Measurements from ENCODE around the gene IRX6.

IRX6 gene

GRCh38 chr16:55367866-55368603, 44.0 kb downstream of the IRX6 start:
- peaks cover 30% of the 10 kb centered on the region for H3K27me3 ChIP-seq (ENCODE audit: control insufficient read depth, insufficient read depth, low read length)
- H3K4me3 ChIP-seq (ENCODE audit: low read depth, low read length), result no peak overlapping the region
- H3K27ac ChIP-seq (ENCODE audit: low read depth, low read length), result no peak overlapping the region
- H3K9me3 ChIP-seq (ENCODE audit: control insufficient read depth, insufficient read depth, low read length), result no peaks in the 10 kb centered on the region
- H3K9ac ChIP-seq (ENCODE audit: low read depth, low read length), result no peak overlapping the region
- H3K4me1 ChIP-seq (ENCODE audit: control insufficient read depth, insufficient read depth, low read length), result peaks cover 9% of the 10 kb centered on the region
- H3K36me3 ChIP-seq (ENCODE audit: control insufficient read depth, insufficient read depth, low read length), result no peaks in the 10 kb centered on the region

- no peaks in the 10 kb centered on the region for H3K36me3 ChIP-seq (ENCODE audit: control insufficient read depth, insufficient read depth, low read length)
- H3K4me1 ChIP-seq (ENCODE audit: control insufficient read depth, insufficient read depth, low read length), result peaks cover 11% of the 10 kb centered on the region
- H3K9ac ChIP-seq (ENCODE audit: low read depth, low read length), result no peak overlapping the region
- no peaks in the 10 kb centered on the region for H3K9me3 ChIP-seq (ENCODE audit: control insufficient read depth, insufficient read depth, low read length)
- no peak overlapping the region for H3K4me3 ChIP-seq (ENCODE audit: low read depth, low read length)
- H3K27me3 ChIP-seq (ENCODE audit: control insufficient read depth, insufficient read depth, low read length), result peaks cover 30% of the 10 kb centered on the region
- H3K27ac ChIP-seq (ENCODE audit: low read depth, low read length), result no peak overlapping the region
Observed at GRCh38 chr16:55369151-55369550, 45.1 kb downstream of the IRX6 start.

GRCh38 chr16:55370762-55371482, 46.9 kb downstream of the IRX6 start:
- H3K4me3 ChIP-seq (ENCODE audit: low read depth, low read length), result peak overlapping the region; percentile 38; the same call in 1 of the 2 replicates
- H3K27ac ChIP-seq (ENCODE audit: low read depth, low read length), result no peak overlapping the region
- no peaks in the 10 kb centered on the region for H3K36me3 ChIP-seq (ENCODE audit: control insufficient read depth, insufficient read depth, low read length)
- peaks cover 30% of the 10 kb centered on the region for H3K27me3 ChIP-seq (ENCODE audit: control insufficient read depth, insufficient read depth, low read length)
- H3K9me3 ChIP-seq (ENCODE audit: control insufficient read depth, insufficient read depth, low read length), result no peaks in the 10 kb centered on the region
- H3K9ac ChIP-seq (ENCODE audit: low read depth, low read length), result no peak overlapping the region
- H3K4me1 ChIP-seq (ENCODE audit: control insufficient read depth, insufficient read depth, low read length), result peaks cover 11% of the 10 kb centered on the region

- Histone ChIP-seq H3K4me3 (ENCODE audit: low read depth, low read length) (no peak overlapping the region), H3K9me3 (ENCODE audit: control insufficient read depth, insufficient read depth, low read length) (no peaks in the 10 kb centered on the region), H3K27ac (ENCODE audit: low read depth, low read length) (no peak overlapping the region), H3K27me3 (ENCODE audit: control insufficient read depth, insufficient read depth, low read length) (peaks cover 30% of the 10 kb centered on the region), H3K4me1 (ENCODE audit: control insufficient read depth, insufficient read depth, low read length) (peaks cover 11% of the 10 kb centered on the region), H3K9ac (ENCODE audit: low read depth, low read length) (no peak overlapping the region), H3K36me3 (ENCODE audit: control insufficient read depth, insufficient read depth, low read length) (no peaks in the 10 kb centered on the region)
Observed at GRCh38 chr16:55372792-55373488, 48.9 kb downstream of the IRX6 start.

GRCh38 chr16:55373489-55373832, 49.5 kb downstream of the IRX6 start:
- Histone ChIP-seq H3K9ac (ENCODE audit: low read depth, low read length) (no peak overlapping the region), H3K4me1 (ENCODE audit: control insufficient read depth, insufficient read depth, low read length) (peaks cover 11% of the 10 kb centered on the region), H3K4me3 (ENCODE audit: low read depth, low read length) (no peak overlapping the region), H3K9me3 (ENCODE audit: control insufficient read depth, insufficient read depth, low read length) (no peaks in the 10 kb centered on the region), H3K27ac (ENCODE audit: low read depth, low read length) (no peak overlapping the region), H3K36me3 (ENCODE audit: control insufficient read depth, insufficient read depth, low read length) (no peaks in the 10 kb centered on the region), H3K27me3 (ENCODE audit: control insufficient read depth, insufficient read depth, low read length) (peaks cover 30% of the 10 kb centered on the region)

- H3K27ac ChIP-seq (ENCODE audit: low read depth, low read length), result no peak overlapping the region
Observed at GRCh38 chr16:55376045-55376444, 52.0 kb downstream of the IRX6 start.

GRCh38 chr16:55376567-55377167, 52.7 kb downstream of the IRX6 start:
- no peaks in the 10 kb centered on the region for H3K36me3 ChIP-seq (ENCODE audit: control insufficient read depth, insufficient read depth, low read length)
- H3K27me3 ChIP-seq (ENCODE audit: control insufficient read depth, insufficient read depth, low read length), result peaks cover 9% of the 10 kb centered on the region; the same call in 1 of the 2 replicates
- H3K27ac ChIP-seq (ENCODE audit: low read depth, low read length), result no peak overlapping the region
- H3K9ac ChIP-seq (ENCODE audit: low read depth, low read length), result no peak overlapping the region
- no peak overlapping the region for H3K4me3 ChIP-seq (ENCODE audit: low read depth, low read length)
- no peaks in the 10 kb centered on the region for H3K9me3 ChIP-seq (ENCODE audit: control insufficient read depth, insufficient read depth, low read length)
- H3K4me1 ChIP-seq (ENCODE audit: control insufficient read depth, insufficient read depth, low read length), result peaks cover 3% of the 10 kb centered on the region; the same call in 1 of the 2 replicates

More at GRCh38 chr16:55376045-55376444, 52.0 kb downstream of the IRX6 start:
- peaks cover 7% of the 10 kb centered on the region for H3K4me1 ChIP-seq (ENCODE audit: control insufficient read depth, insufficient read depth, low read length)
- H3K27me3 ChIP-seq (ENCODE audit: control insufficient read depth, insufficient read depth, low read length), result peaks cover 10% of the 10 kb centered on the region
- H3K36me3 ChIP-seq (ENCODE audit: control insufficient read depth, insufficient read depth, low read length), result no peaks in the 10 kb centered on the region
- H3K4me3 ChIP-seq (ENCODE audit: low read depth, low read length), result no peak overlapping the region
- H3K9me3 ChIP-seq (ENCODE audit: control insufficient read depth, insufficient read depth, low read length), result no peaks in the 10 kb centered on the region
- no peak overlapping the region for H3K9ac ChIP-seq (ENCODE audit: low read depth, low read length)

- Histone ChIP-seq H3K27me3 (ENCODE audit: control insufficient read depth, insufficient read depth, low read length) (no peaks in the 10 kb centered on the region), H3K4me1 (ENCODE audit: control insufficient read depth, insufficient read depth, low read length) (peaks cover 3% of the 10 kb centered on the region; the same call in 1 of the 2 replicates), H3K27ac (ENCODE audit: low read depth, low read length) (no peak overlapping the region), H3K9me3 (ENCODE audit: control insufficient read depth, insufficient read depth, low read length) (no peaks in the 10 kb centered on the region), H3K9ac (ENCODE audit: low read depth, low read length) (no peak overlapping the region), H3K4me3 (ENCODE audit: low read depth, low read length) (no peak overlapping the region), H3K36me3 (ENCODE audit: control insufficient read depth, insufficient read depth, low read length) (no peaks in the 10 kb centered on the region)
Observed at GRCh38 chr16:55377840-55378239, 53.8 kb downstream of the IRX6 start.

- Histone ChIP-seq H3K36me3 (ENCODE audit: control insufficient read depth, insufficient read depth, low read length) (no peaks in the 10 kb centered on the region), H3K27ac (ENCODE audit: low read depth, low read length) (no peak overlapping the region), H3K4me3 (ENCODE audit: low read depth, low read length) (no peak overlapping the region), H3K9me3 (ENCODE audit: control insufficient read depth, insufficient read depth, low read length) (no peaks in the 10 kb centered on the region), H3K4me1 (ENCODE audit: control insufficient read depth, insufficient read depth, low read length) (peaks cover 3% of the 10 kb centered on the region; the same call in 1 of the 2 replicates), H3K27me3 (ENCODE audit: control insufficient read depth, insufficient read depth, low read length) (no peaks in the 10 kb centered on the region), H3K9ac (ENCODE audit: low read depth, low read length) (no peak overlapping the region)
Observed at GRCh38 chr16:55378616-55379015, 54.6 kb downstream of the IRX6 start.

GRCh38 chr16:55379371-55379770, 55.4 kb downstream of the IRX6 start:
- no peak overlapping the region for H3K9ac ChIP-seq (ENCODE audit: low read depth, low read length)
- H3K4me3 ChIP-seq (ENCODE audit: low read depth, low read length), result no peak overlapping the region
- H3K9me3 ChIP-seq (ENCODE audit: control insufficient read depth, insufficient read depth, low read length), result no peaks in the 10 kb centered on the region
- no peaks in the 10 kb centered on the region for H3K36me3 ChIP-seq (ENCODE audit: control insufficient read depth, insufficient read depth, low read length)
- H3K27ac ChIP-seq (ENCODE audit: low read depth, low read length), result no peak overlapping the region
- no peaks in the 10 kb centered on the region for H3K27me3 ChIP-seq (ENCODE audit: control insufficient read depth, insufficient read depth, low read length)
- no peaks in the 10 kb centered on the region for H3K4me1 ChIP-seq (ENCODE audit: control insufficient read depth, insufficient read depth, low read length)
